Peyer's patch (tissue), 4 donors: ENCODE measurements around the gene VSTM2L. TPM values are rescaled to one million over a fixed set of nuclear protein-coding genes. Genes with fewer than 3 reads are reported as not detected.

Experiments used
- DNase-seq, 3 donors: peaks; one replicate each; pipeline ENCODE4 v3.0.0-alpha.2; 2017 to 2019
- H3K27ac ChIP-seq, 4 donors: fragments of 200-600 bp; sonication (generic); one replicate each; pipeline ENCODE4 v1.5.1; 2016 to 2019
- H3K27me3 ChIP-seq, 2 donors: fragments of 200-600 bp; sonication (generic); one replicate each; pipeline ENCODE4 v1.5.1; 2019
- H3K36me3 ChIP-seq, 3 donors: fragments of 200-600 bp; sonication (generic); one replicate each; pipeline ENCODE4 v1.5.1; 2016 to 2019
- H3K4me1 ChIP-seq, 4 donors: fragments of 200-600 bp; sonication (generic); one replicate each; pipeline ENCODE4 v1.5.1; 2016 to 2019
- H3K4me3 ChIP-seq, 4 donors: fragments of 200-600 bp; sonication (generic); 1 replicate in 3 of 4; 2 replicates in 1 of 4; pipeline ENCODE4 v1.5.1; 2016 to 2019; ENCODE audit warnings: mild to moderate bottlenecking in 1 of 4
- H3K9me3 ChIP-seq, 4 donors: fragments of 200-600 bp; sonication (generic); one replicate each; pipeline ENCODE4 v1.5.1; 2016 to 2019; ENCODE audit warnings: mild to moderate bottlenecking in 1 of 4
- CTCF ChIP-seq, 6 experiments: fragments of 450-650 bp in 4 of 6; fragments of 200-600 bp in 2 of 6; sonication (generic) in 1 of 6; IDR thresholded peaks; one replicate each; pipeline ENCODE4 v1.5.1; 2017 to 2019; ENCODE audit warnings: antibody characterized with exemption in 6 of 6, mild to moderate bottlenecking in 3 of 6, moderate library complexity in 1 of 6
- POLR2A ChIP-seq, 2 donors: fragments of 450-650 bp; IDR thresholded peaks; one replicate each; pipeline ENCODE4 v1.5.1; 2017; ENCODE audit warnings: antibody characterized with exemption in 2 of 2, mild to moderate bottlenecking in 2 of 2, moderate library complexity in 2 of 2
- total RNA-seq, 4 donors: library from RNA; depleted of rRNA; stranded (reverse); fragments of >200 nt; gene quantifications; one replicate each; pipeline ENCODE4 v1.1.0, GENCODE V29; 2016

The VSTM2L gene
- total RNA-seq, 4 donors from 2014 or later = 0.57 to 3.7 (median 0.80) TPM; not detected in 1

GRCh38 chr20:37880726-37881591 is 22.0 kb upstream of the VSTM2L start:
- H3K9me3 ChIP-seq = no peaks in the 10 kb centered on the region
- no peak for TF ChIP-seq POLR2A (IDR thresholded peaks at IDR 0.05)
- no peak for TF ChIP-seq CTCF (IDR thresholded peaks at IDR 0.05)
- H3K36me3 ChIP-seq = no peaks in the 10 kb centered on the region
- no peak for DNase-seq
- no peaks in the 10 kb centered on the region for H3K27me3 ChIP-seq
- no peak overlapping the region for H3K4me3 ChIP-seq
- H3K4me1 ChIP-seq = no peaks in the 10 kb centered on the region
- no peak overlapping the region for H3K27ac ChIP-seq

- DNase-seq = no peak
- no peaks in the 10 kb centered on the region for H3K4me1 ChIP-seq
- H3K4me3 ChIP-seq = no peak overlapping the region
- H3K27ac ChIP-seq = no peak overlapping the region
- no peaks in the 10 kb centered on the region for H3K9me3 ChIP-seq
- H3K36me3 ChIP-seq = no peaks in the 10 kb centered on the region
- no peaks in the 10 kb centered on the region for H3K27me3 ChIP-seq
- TF ChIP-seq CTCF (IDR thresholded peaks at IDR 0.05) = no peak
- TF ChIP-seq POLR2A (IDR thresholded peaks at IDR 0.05) = no peak
Observed at GRCh38 chr20:37881601-37882343, 21.2 kb upstream of the VSTM2L start.

GRCh38 chr20:37882961-37883712 is 19.8 kb upstream of the VSTM2L start:
- Histone ChIP-seq H3K36me3 (no peaks in the 10 kb centered on the region), H3K27me3 (no peaks in the 10 kb centered on the region), H3K27ac (no peak overlapping the region), H3K4me3 (no peak overlapping the region), H3K9me3 (no peaks in the 10 kb centered on the region), H3K4me1 (no peaks in the 10 kb centered on the region)
- TF ChIP-seq CTCF (IDR thresholded peaks at IDR 0.05) (no peak), POLR2A (IDR thresholded peaks at IDR 0.05) (no peak)
- DNase-seq = no peak

GRCh38 chr20:37885042-37885441 is 17.9 kb upstream of the VSTM2L start:
- H3K36me3 ChIP-seq = no peaks in the 10 kb centered on the region
- H3K27me3 ChIP-seq = no peaks in the 10 kb centered on the region
- H3K4me3 ChIP-seq = no peak overlapping the region
- no peak overlapping the region for H3K27ac ChIP-seq
- no peaks in the 10 kb centered on the region for H3K4me1 ChIP-seq
- TF ChIP-seq POLR2A (IDR thresholded peaks at IDR 0.05) (no peak), CTCF (IDR thresholded peaks at IDR 0.05) (no peak)
- no peaks in the 10 kb centered on the region for H3K9me3 ChIP-seq
- DNase-seq = no peak

- Histone ChIP-seq H3K27me3 (no peaks in the 10 kb centered on the region), H3K36me3 (no peaks in the 10 kb centered on the region), H3K4me3 (no peak overlapping the region), H3K27ac (no peak overlapping the region), H3K9me3 (no peaks in the 10 kb centered on the region), H3K4me1 (no peaks in the 10 kb centered on the region)
- no peak for DNase-seq
- TF ChIP-seq CTCF (IDR thresholded peaks at IDR 0.05) = no peak
- no peak for TF ChIP-seq POLR2A (IDR thresholded peaks at IDR 0.05)
Observed at GRCh38 chr20:37885593-37886503, 17.1 kb upstream of the VSTM2L start.
